Lower leg skin (tissue), 4 donors: ENCODE results near the gene EMC10. TPM values are rescaled to one million over a fixed set of nuclear protein-coding genes. Genes with fewer than 3 reads are reported as not detected.
"Not testable (repeated sequence)": the region's sequence is repeated elsewhere in the genome, so short reads cannot be mapped to it uniquely, and the experiment has no call there.

Experiments used
- DNase-seq, 2 donors: peaks; one replicate each; pipeline ENCODE4 v3.0.0-alpha.2; 2019; ENCODE audit warnings: low spot score in 2 of 2
- H3K4me3 ChIP-seq: fragments of 200-600 bp; sonication (generic); 2 replicates; pipeline ENCODE4 v1.5.1; 2017; ENCODE audit warnings: mild to moderate bottlenecking, low read depth; ENCODE audit not compliant: poor library complexity, severe bottlenecking
- POLR2A ChIP-seq, 2 donors: fragments of 450-650 bp; IDR thresholded peaks; one replicate each; pipeline ENCODE4 v1.6.1; 2016 to 2017; ENCODE audit warnings: antibody characterized with exemption in 2 of 2, mild to moderate bottlenecking in 1 of 2, moderate library complexity in 1 of 2
- WGBS, 2 donors: methylation state at CpG; one replicate each; pipeline ENCODE4 v1.1.5; 2018; 5-methylcytosine and 5-hydroxymethylcytosine counted together
- intact Hi-C: fragments of 100-400 bp; cut with DNase I; formaldehyde crosslinking; loops from one replicate; pipeline ENCODE4 v1.15.0; 2023; ENCODE audit warnings: low total_unique reads
- total RNA-seq, 4 donors: library from RNA; depleted of rRNA; stranded (reverse); fragments of >200 nt; gene quantifications; one replicate each; pipeline ENCODE4 v1.1.0, GENCODE V29; 2016
- TF ChIP-seq, protein P1 (sequence below), 3 donors: fragments of 450-650 bp; IDR thresholded peaks; one replicate each; pipeline ENCODE4 v1.5.1; 2016; ENCODE audit warnings: antibody characterized with exemption in 3 of 3, mild to moderate bottlenecking in 3 of 3, moderate library complexity in 2 of 3

Gene EMC10
- total RNA-seq, 4 donors from 2014 or later, result 35.1 to 93.5 (median 67.5) TPM

DNA sequence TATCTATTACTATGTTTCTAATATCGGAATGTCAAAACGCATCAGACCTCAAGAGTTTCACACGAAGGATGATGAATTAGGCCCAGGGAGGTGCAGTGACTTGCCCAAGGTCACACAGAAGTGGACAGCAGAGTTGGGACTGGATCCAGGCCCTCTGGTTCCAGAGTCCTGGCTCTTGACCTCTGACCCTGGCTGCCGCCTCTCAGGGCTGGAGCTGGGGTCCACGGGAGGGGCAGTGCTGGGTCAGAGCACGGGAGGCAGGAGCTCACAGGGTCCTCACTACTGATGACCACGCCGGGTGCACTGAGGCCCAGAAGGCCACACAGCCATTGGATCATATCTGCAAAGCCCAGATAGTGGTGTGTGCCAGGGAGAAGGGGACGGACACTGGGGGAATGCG, 46.6 kb downstream of the EMC10 start:
- 86% methylated on average over 10 of the region's 10 CpGs for WGBS, 2 donors
- DNase-seq, result no peak
- intact Hi-C loops, result no loop called here
- TF ChIP-seq, protein P1, sequence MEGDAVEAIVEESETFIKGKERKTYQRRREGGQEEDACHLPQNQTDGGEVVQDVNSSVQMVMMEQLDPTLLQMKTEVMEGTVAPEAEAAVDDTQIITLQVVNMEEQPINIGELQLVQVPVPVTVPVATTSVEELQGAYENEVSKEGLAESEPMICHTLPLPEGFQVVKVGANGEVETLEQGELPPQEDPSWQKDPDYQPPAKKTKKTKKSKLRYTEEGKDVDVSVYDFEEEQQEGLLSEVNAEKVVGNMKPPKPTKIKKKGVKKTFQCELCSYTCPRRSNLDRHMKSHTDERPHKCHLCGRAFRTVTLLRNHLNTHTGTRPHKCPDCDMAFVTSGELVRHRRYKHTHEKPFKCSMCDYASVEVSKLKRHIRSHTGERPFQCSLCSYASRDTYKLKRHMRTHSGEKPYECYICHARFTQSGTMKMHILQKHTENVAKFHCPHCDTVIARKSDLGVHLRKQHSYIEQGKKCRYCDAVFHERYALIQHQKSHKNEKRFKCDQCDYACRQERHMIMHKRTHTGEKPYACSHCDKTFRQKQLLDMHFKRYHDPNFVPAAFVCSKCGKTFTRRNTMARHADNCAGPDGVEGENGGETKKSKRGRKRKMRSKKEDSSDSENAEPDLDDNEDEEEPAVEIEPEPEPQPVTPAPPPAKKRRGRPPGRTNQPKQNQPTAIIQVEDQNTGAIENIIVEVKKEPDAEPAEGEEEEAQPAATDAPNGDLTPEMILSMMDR (IDR thresholded peaks at IDR 0.05), result no peak
- H3K4me3 ChIP-seq, result no peak overlapping the region

DNA sequence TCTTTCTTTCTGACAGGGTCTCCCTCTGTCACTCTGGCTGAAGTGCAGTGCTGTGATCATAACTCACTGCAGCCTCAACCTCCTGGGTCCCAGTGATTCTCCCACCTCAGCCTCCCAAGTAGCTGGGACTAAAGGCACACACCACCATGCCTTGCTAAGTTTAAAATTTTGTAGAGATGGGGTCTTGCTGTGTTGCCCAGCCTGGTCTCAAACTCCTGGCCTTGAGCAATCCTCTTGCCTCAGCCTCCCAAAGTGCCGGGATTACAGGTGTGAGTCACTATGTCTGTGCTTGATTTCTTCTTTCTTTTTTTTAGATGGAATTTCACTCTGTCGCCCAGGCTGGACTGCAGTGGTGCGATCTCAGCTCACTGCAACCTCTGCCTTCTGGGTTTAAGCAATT, 51.7 kb downstream of the EMC10 start:
- H3K4me3 ChIP-seq, intact Hi-C loops, DNase-seq: not testable (repeated sequence)
- WGBS, 2 donors, result 84 to 88% methylated on average over 3 of the region's 3 CpGs

DNA sequence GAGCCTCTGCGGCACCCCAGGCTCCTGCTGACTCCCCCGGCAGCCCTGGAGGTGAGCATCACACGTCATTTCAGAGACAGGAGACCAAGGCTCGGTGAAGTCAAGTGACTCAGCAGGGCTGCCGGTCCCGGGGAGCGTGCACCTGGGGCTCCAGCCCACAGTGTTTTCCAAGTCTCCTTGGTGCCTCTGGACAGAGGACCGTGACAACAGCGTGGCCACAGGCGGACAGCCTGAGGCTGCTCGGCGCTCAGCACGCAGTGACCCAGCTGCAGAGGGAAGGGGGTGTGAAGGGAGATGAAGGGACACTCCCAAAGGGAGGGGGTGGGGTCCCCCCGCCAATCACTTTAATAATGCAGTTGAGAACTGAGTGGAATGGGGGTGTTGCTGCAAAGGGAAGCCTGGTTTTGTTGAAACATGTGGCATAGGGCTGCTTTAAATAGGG, 54.9 kb downstream of the EMC10 start:
- intact Hi-C loops, result no loop called here
- H3K4me3 ChIP-seq, result no peak overlapping the region
- no peak for DNase-seq
- no peak for TF ChIP-seq POLR2A (IDR thresholded peaks at IDR 0.05)
- TF ChIP-seq, protein P1 (IDR thresholded peaks at IDR 0.05), result no peak
- WGBS, 2 donors, result 33 to 58% methylated on average over 9 to 14 of the region's 14 CpGs

DNA sequence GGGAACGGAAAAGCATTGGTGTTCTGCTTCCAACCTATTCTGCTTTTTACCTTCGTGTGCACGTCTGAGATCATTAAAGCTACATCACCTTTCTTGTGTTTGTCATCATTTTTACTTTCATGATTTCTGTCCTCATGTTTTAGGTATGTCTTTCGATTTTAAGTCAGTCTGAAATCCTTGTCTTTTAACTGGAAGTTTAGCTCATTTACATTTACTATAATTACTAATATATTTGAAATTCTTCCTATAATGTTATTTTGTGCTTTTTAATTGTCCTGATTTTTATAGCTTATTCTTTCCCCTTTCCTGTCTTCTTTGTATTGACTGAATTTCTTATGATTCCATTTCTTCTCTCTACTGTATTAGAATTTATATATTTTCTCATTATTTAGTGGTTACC, 56.6 kb downstream of the EMC10 start:
- intact Hi-C loops, result no loop called here
- no peak for TF ChIP-seq POLR2A (IDR thresholded peaks at IDR 0.05)
- TF ChIP-seq, protein P1 (IDR thresholded peaks at IDR 0.05), result no peak
- WGBS, 2 donors, result 81 to 88% methylated on average over 4 of the region's 4 CpGs
- no peak overlapping the region for H3K4me3 ChIP-seq
- DNase-seq, result no peak

DNA sequence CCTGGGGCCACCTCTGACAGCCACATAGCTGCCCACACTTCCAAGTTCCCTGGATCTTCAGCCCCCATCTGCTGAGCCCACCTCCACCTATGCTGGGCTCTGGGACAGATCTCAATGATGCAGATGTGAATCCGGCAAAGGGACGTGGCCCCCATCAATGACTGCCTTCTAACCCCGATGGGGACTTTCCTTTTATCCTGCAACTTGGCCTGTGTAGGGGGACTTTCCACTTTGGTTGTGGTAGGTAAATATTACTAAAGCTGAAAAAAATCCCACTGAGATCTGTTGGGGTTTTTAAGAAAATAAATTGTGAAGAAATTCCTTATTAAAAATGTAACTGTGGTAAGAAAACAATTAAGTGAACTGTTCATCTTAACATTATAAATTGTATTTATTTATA, 58.2 kb downstream of the EMC10 start:
- no peak for DNase-seq
- intact Hi-C loops, result no loop called here
- TF ChIP-seq, protein P1 (IDR thresholded peaks at IDR 0.05), result no peak
- TF ChIP-seq POLR2A (IDR thresholded peaks at IDR 0.05), result no peak
- 85 to 91% methylated on average over 3 of the region's 3 CpGs for WGBS, 2 donors
- H3K4me3 ChIP-seq, result no peak overlapping the region

DNA sequence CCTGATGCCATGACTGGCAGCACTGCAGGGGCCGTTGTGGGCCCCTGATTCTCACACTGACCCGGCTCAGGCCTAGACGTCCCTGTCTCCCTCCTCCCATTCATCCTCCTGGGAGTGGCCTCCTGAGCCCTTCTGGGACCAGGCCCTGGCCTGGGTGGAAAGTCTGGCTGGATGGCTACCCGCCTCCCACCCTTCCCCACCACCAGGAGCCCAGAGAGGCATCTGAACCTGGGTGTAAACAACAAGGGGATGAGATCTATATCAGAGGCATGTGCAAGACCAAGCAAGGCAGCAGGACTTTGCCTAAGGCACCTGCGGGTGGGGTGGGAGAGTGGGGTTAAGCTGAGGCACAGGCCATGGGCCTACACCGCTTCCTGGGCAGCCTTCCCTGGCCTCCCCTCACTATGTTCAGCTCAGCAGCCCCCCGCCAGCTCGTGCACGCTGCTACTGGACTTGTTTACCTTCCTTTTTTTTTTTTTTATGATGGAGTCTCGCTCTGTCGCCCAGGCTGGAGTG, 59.4 kb downstream of the EMC10 start:
- no peak for DNase-seq
- 71 to 74% methylated on average over 11 of the region's 11 CpGs for WGBS, 2 donors
- no peak overlapping the region for H3K4me3 ChIP-seq
- TF ChIP-seq, protein P1 (IDR thresholded peaks at IDR 0.05), result no peak
- TF ChIP-seq POLR2A (IDR thresholded peaks at IDR 0.05), result no peak
- intact Hi-C loops, result no loop called here
